HG03025 (cell line): ENCODE data around the gene CWC27.

Experiments used
- ATAC-seq: cut with Tn5 transposase; IDR thresholded peaks from one replicate; pipeline ENCODE4 v1.9.1; 2021; ENCODE audit warnings: mild to moderate bottlenecking, moderate library complexity; ENCODE audit not compliant: unreplicated experiment, low FRiP score

Gene CWC27

DNA sequence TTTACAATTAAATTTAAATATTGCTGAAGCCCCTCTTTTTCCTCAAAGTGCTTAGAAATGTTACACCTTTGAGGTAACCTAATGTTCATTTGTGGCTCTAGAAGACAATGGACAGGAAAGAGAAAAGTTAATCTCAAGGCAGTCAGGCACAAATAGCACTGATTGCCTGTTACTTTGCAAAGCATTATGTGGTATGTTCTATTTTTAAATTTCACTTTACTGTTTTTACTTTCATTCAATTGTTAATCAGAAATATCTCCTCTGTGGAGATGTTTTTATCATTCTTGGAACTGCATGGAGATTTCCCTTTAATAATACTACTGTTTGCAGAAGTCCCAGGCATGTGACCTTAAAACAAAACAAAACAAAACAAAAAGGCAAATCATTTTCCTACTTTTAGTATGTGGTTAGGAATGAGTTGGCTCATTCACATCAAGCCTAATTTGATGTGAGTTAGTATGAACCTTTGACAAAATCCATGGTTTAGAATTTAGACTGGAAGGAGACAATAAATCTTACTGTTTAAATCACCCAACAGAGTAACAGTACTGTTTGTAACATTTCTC, 67.5 kb downstream of the CWC27 start:
- ATAC-seq: no peak

DNA sequence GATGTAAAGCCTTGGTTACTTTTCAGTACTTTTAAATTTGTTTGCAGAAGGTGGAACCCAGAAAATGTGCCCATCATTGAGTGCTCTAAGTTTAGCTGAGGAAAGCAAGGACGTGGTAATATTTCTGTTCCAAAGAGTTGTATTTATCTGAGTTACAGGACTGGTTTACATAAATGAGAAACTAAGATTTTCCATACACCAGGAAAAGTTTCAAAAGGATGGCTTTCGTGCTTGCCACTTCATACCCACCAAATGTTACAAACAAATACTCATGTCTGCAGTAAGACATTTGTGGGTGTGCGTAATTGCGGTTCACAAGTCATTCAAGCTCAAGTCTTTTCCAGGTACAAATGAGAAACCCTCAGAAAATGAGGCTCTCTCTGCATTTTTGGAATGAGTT, 68.1 kb downstream of the CWC27 start:
- no peak for ATAC-seq

DNA sequence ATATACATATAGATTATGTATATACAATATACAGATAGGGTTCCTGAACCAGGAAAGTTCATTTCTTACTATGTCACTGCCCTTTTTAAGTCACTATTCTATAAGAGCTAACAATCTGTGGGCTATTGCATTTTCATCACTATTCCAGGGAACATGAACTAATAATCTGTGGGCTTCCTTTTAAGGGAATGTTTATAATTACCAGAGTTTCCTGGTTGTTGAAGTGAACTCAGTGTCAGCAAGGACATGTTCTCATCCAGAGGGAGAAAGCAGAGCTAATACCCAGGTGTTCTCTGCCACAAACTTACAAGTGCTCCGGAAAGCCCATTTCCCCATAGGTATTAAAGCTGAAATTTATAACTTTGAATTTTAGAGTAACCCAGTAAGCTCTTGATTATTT, 69.6 kb downstream of the CWC27 start:
- ATAC-seq: no peak

DNA sequence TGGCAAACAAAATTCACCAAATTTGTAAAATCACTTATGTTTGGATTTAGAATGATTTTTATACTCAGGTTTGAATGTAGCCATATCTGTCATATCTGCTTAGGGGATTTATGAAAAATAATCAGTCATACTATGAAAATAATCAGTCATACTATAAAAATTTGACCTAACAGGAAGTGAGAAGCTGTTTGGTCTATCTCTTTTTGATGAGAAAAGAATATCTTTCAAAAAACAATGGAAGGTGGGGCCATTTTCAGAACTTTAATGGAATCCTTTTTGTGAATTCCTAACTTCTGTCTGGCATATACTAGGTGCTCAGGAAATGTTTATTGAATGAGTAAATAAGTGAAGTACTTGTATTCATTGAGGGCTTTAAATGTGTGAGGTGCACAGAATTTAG, 70.1 kb downstream of the CWC27 start:
- ATAC-seq: no peak

DNA sequence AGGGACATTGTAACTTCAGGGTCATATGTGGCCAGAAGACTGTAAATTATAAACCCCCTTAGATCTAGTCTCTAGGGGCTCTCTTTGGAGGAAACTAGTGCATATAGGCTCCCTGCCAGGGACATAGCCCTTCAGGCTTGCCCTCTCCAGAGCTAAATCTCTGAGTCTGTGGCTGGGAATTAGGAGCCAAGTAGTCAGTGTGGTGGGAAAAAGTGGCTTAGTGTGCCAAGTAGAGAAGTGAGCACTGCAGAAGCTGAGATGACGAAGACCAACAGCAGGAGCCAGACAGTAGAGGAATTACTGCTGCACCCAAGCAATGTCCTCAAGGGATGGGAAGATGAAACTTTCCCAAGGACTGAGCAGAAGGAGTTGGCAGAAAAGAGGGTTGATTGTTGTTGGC, 71.2 kb downstream of the CWC27 start:
- ATAC-seq: no peak

- no peak for ATAC-seq
These were observed 72.2 kb downstream of the CWC27 start for GRCh38 chr5:64840958-64841357.

GRCh38 chr5:64853777-64854176, 85.0 kb downstream of the CWC27 start:
- ATAC-seq: no peak

GRCh38 chr5:64854855-64855254, 86.1 kb downstream of the CWC27 start:
- ATAC-seq: no peak

DNA sequence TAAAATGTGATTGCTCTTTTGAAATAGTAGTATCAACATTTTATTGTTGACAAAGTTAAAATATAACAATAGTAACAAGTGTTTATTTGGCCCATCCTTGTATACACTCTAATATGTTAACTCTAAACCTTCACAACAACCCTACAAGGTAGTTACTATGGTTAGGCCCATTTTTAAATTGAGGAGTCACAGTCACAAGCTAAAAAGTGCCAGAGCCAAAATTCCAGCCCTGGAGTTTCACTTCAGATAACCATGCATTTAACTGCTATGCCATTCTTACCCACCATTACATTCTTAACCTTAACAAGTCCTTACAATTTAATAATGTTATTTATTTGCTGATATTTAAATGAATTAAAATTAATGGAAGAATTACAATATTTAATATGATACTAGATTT, 91.2 kb downstream of the CWC27 start:
- ATAC-seq: no peak

DNA sequence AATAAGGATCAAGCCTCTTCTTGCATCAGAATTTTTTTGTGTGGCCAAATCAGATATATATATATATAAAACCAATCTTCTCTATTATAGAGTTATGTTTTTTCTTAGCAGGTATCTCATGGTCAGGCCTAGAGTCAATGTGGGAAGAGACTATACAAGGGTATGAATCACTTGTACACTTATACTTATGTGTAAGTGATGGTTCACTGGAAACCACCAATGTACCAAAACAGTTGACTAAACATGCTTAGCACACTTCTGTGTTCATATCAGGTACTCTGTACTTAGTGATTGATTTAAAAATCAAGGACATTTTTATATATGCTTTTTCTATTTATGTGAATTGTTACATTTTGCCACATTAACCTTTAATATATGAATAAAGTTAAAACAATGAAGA, 92.6 kb downstream of the CWC27 start:
- ATAC-seq: no peak

DNA sequence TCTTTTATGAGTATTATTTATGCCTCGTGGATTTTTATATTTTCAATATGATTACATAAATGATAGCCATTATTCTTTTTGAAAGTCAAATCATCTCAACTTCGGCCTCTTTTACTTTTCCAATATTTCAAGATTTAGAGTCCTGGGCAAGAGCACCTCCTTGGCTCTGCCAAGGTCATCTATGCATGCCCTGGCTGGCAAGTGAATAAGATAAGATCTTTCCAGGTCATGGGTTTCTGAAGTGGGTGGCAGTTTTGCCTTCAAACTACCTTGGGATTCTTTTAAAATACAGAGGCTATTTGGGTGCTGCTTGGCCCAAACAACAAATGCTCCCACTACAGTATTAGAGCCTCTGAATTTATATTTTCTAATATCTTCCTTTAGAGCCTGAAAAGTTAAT, 95.4 kb downstream of the CWC27 start:
- ATAC-seq: no peak

GRCh38 chr5:64865662-64866061, 96.9 kb downstream of the CWC27 start:
- ATAC-seq: no peak

- ATAC-seq: no peak
These were observed 100.7 kb downstream of the CWC27 start for GRCh38 chr5:64869419-64869818.

- no peak for ATAC-seq
These were observed 103.3 kb downstream of the CWC27 start for GRCh38 chr5:64872044-64872443.

GRCh38 chr5:64873441-64873840, 104.7 kb downstream of the CWC27 start:
- ATAC-seq: no peak

- ATAC-seq: no peak
These were observed 106.0 kb downstream of the CWC27 start for GRCh38 chr5:64874753-64875152.

DNA sequence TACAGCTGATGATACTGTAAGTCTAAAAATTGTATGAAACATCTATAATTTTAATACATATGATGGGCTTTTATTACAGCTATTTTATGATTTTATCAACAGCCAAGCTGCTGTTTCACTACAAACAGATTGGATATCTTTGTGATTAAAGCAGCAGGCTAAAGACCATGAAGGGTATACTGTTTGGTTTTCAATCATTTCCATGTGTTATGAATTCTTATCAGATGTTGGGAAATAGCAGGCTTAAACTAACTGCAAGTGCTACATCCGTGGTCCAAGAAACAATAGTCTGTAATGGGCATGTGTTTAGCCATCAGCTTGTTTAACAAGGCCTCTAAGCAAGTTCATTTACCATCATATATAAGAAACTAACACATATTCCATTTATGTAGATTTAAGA, 107.5 kb downstream of the CWC27 start:
- no peak for ATAC-seq

- no peak for ATAC-seq
These were observed 112.1 kb downstream of the CWC27 start for GRCh38 chr5:64880821-64881220.

DNA sequence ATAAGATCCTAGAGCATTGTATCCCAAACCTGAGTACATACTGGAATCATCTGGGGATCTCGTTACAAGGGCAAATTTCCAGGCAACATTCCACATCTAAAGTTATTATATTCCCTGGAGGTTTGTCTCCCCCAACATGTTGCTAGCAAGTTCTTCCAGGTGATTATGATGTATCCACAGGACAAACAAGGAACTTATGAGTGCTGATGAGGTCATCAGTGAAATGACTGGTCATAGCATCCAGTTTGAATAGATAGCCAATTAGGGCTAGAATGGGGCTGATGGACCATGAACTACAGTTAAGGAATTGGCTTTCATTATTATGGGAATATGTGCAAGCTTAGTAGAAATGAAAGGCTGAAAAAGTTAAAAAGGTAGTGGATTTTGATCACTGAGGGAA, 115.2 kb downstream of the CWC27 start:
- no peak for ATAC-seq

DNA sequence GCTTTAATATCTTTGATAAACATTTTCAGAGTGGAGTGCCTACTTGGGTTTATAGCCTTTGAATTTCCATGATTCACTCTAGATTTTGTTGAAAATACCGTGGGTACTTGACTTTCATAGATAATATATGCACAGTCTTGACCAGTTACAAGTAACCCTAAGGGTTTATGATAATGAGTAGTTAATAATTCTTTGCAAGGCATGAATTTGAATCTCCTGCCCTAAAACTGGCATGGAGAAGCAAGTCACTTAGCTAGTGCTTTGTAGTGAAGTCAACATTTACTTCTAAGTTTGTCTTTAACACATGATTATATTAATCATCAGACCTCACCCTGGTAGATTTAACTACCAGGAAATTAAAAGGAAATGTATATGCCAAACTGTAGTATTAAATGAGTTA, 115.8 kb downstream of the CWC27 start:
- no peak for ATAC-seq

DNA sequence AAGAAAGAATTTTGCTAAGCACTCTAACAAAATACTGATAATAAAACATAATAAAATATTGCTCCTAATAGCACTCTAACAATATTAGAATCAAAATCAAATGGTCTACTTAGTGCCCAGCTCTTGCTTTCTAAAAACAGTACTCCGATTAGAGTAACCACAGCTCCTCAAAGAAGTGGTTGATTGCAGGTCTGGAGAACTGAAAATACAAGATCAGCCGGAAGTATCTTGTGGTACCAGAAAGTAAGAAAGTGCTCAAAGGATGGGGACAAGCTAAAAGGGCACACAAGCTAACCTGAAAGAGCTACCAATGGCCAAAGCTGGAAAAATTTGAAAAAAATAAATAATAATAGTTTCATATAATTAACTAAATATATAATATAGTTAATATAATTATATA, 119.2 kb downstream of the CWC27 start:
- ATAC-seq: no peak

- ATAC-seq: no peak
These were observed 127.0 kb downstream of the CWC27 start for GRCh38 chr5:64895748-64896147.

GRCh38 chr5:64899838-64900237, 131.1 kb downstream of the CWC27 start:
- no peak for ATAC-seq
